Neural progenitor cell (in vitro differentiated cells): Measurements from ENCODE around the gene HIPK2. TPM values are rescaled to one million over a fixed set of nuclear protein-coding genes. Genes with fewer than 3 reads are reported as not detected.

Source experiments
- DNase-seq: peaks from one replicate; pipeline ENCODE4 v3.0.0-alpha.2; 2016; ENCODE audit warnings: low spot score
- H2AFZ ChIP-seq: fragments of 200-600 bp; sonication (generic); replicated peaks from 2 replicates; pipeline ENCODE4 v1.6.1; 2016; ENCODE audit warnings: antibody characterized with exemption
- H3F3A ChIP-seq: fragments of 200-600 bp; sonication (generic); 2 replicates; pipeline ENCODE4 v1.6.1; 2016; ENCODE audit warnings: antibody characterized with exemption, low read depth
- H3K27ac ChIP-seq: fragments of 200-600 bp; sonication (generic); 2 replicates; pipeline ENCODE4 v1.5.1; 2016; ENCODE audit warnings: mild to moderate bottlenecking
- H3K27me3 ChIP-seq: fragments of 200-600 bp; sonication (generic); 2 replicates; pipeline ENCODE4 v1.6.1; 2016; ENCODE audit warnings: mild to moderate bottlenecking, moderate library complexity
- H3K36me3 ChIP-seq: fragments of 200-600 bp; sonication (generic); 2 replicates; pipeline ENCODE4 v1.5.1; 2016
- H3K4me1 ChIP-seq: fragments of 200-600 bp; sonication (generic); 2 replicates; pipeline ENCODE4 v1.6.1; 2016; ENCODE audit warnings: mixed run types
- H3K4me2 ChIP-seq: fragments of 200-600 bp; sonication (generic); 2 replicates; pipeline ENCODE4 v1.6.1; 2016
- H3K4me3 ChIP-seq: fragments of 200-600 bp; sonication (generic); 2 replicates; pipeline ENCODE4 v1.5.1; 2016
- H3K79me2 ChIP-seq: fragments of 200-600 bp; sonication (generic); 2 replicates; pipeline ENCODE4 v1.6.1; 2016; ENCODE audit warnings: low read depth
- H3K9ac ChIP-seq: fragments of 200-600 bp; sonication (generic); 2 replicates; pipeline ENCODE4 v1.6.1; 2016
- H3K9me3 ChIP-seq: fragments of 200-600 bp; sonication (generic); 2 replicates; pipeline ENCODE4 v1.5.1; 2016; ENCODE audit warnings: low read depth
- H4K20me1 ChIP-seq: fragments of 200-600 bp; sonication (generic); 2 replicates; pipeline ENCODE4 v1.6.1; 2016; ENCODE audit warnings: low read depth
- H3K27ac Mint-ChIP-seq: 3 replicates; pipeline ENCODE4 v1.8.0; 2021; ENCODE audit warnings: mixed read lengths
- H3K27me3 Mint-ChIP-seq: 2 replicates; pipeline ENCODE4 v1.8.0; 2022; ENCODE audit warnings: low read depth, mild to moderate bottlenecking, inconsistent platforms, moderate library complexity, mixed read lengths; ENCODE audit not compliant: insufficient read depth
- H3K36me3 Mint-ChIP-seq: 3 replicates; pipeline ENCODE4 v1.8.0; 2021; ENCODE audit warnings: mixed read lengths
- H3K4me1 Mint-ChIP-seq: 3 replicates; pipeline ENCODE4 v1.8.0; 2021; ENCODE audit warnings: mixed read lengths
- H3K4me3 Mint-ChIP-seq: 3 replicates; pipeline ENCODE4 v1.8.0; 2021; ENCODE audit warnings: mild to moderate bottlenecking, moderate library complexity, mixed read lengths
- H3K9me3 Mint-ChIP-seq: 3 replicates; pipeline ENCODE4 v1.8.0; 2020; ENCODE audit warnings: mixed read lengths
- CTCF ChIP-seq: fragments of 200-600 bp; sonication (generic); IDR thresholded peaks from 2 replicates; pipeline ENCODE4 v1.5.1; 2017; ENCODE audit warnings: antibody characterized with exemption, mild to moderate bottlenecking
- EZH2 ChIP-seq: fragments of 200-600 bp; sonication (generic); IDR thresholded peaks from 2 replicates; pipeline ENCODE4 v1.6.1; 2017; ENCODE audit warnings: antibody characterized with exemption, mild to moderate bottlenecking, moderate library complexity
- EZH2phosphoT487 ChIP-seq: fragments of 200-600 bp; sonication (generic); IDR thresholded peaks from 2 replicates; pipeline ENCODE4 v1.6.1; 2017; ENCODE audit warnings: antibody characterized with exemption
- total RNA-seq: library from RNA; depleted of rRNA; stranded (reverse); fragments of >200 nt; gene quantifications from 2 replicates; pipeline ENCODE4 v1.2.3, GENCODE V29; 2015; ENCODE audit warnings: low replicate concordance

Gene HIPK2
- total RNA-seq, 1 donor from 2014 or later: 12.8 TPM

DNA sequence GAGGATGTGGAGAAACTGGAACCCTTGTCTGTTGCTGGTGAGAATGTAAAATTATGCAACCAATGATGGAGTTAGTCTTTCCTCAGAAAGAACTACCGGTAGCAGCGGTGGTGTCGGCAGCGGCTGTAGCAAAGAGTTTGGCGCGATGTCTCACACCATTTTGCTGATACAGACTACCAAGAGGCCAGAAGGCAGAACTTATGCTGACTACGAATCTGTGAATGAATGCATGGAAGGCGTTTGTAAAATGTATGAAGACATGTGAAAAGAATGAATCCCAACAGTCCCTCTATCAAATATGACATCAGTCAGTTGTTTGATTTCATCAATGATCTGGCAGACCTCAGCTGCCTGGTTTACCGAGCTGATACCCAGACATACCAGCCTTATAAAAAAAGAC, 243.7 kb downstream of the HIPK2 start:
- Mint-ChIP-seq H3K9me3 (no peaks in the 10 kb centered on the region), H3K27ac (no peak overlapping the region), H3K4me1 (peaks cover 3% of the 10 kb centered on the region), H3K36me3 (no peaks in the 10 kb centered on the region), H3K27me3 (peaks cover 2% of the 10 kb centered on the region), H3K4me3 (no peak overlapping the region)
- Histone ChIP-seq H2AFZ (no peak overlapping the region), H3K27me3 (no peaks in the 10 kb centered on the region), H3K4me2 (no peak overlapping the region), H3K36me3 (no peaks in the 10 kb centered on the region), H3K4me3 (no peak overlapping the region), H3K79me2 (no peaks in the 10 kb centered on the region), H3K4me1 (peaks cover 4% of the 10 kb centered on the region), H3F3A (no peaks in the 10 kb centered on the region), H3K27ac (no peak overlapping the region), H4K20me1 (no peaks in the 10 kb centered on the region), H3K9me3 (no peaks in the 10 kb centered on the region), H3K9ac (no peak overlapping the region)
- no peak for DNase-seq
- TF ChIP-seq EZH2phosphoT487: no peak
- no peak for TF ChIP-seq EZH2
- no peak for TF ChIP-seq CTCF

DNA sequence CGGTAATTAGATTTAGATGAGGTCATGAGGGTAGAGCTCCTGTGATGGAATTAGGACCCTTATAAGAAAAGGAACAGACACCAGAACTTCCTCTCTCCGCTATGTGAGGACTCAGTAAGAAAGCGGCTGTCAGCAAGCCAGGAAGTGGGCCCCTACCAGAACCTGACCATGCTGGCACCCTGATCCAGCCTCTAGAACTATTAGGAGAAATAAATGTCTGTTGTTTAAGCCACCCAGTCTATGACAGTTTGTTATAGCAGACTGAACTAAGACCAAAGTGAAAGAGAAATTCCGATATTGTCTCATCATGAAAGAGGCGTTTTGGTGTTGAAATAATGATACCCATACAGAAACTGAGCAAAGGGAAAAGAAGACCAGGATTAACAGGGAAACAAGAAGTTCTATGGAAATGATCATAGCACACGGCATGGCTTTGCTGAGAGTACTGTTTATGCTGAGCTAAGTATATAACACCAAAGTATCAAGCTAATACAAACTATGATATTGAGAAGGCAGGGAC, 245.1 kb downstream of the HIPK2 start:
- H3K9ac ChIP-seq: no peak overlapping the region
- H3K27me3 ChIP-seq: peaks cover 4% of the 10 kb centered on the region
- no peaks in the 10 kb centered on the region for H4K20me1 ChIP-seq
- H3K79me2 ChIP-seq: no peaks in the 10 kb centered on the region
- DNase-seq: no peak
- no peaks in the 10 kb centered on the region for H3K36me3 Mint-ChIP-seq
- H3K4me1 ChIP-seq: peaks cover 4% of the 10 kb centered on the region
- no peak overlapping the region for H3K4me3 ChIP-seq
- no peak overlapping the region for H3K4me2 ChIP-seq
- TF ChIP-seq EZH2phosphoT487: no peak
- no peak for TF ChIP-seq EZH2
- no peak for TF ChIP-seq CTCF
- H3K27me3 Mint-ChIP-seq: peaks cover 2% of the 10 kb centered on the region
- no peaks in the 10 kb centered on the region for H3K36me3 ChIP-seq
- H3K4me3 Mint-ChIP-seq: no peak overlapping the region
- H3K9me3 ChIP-seq: no peaks in the 10 kb centered on the region
- no peak overlapping the region for H3K27ac Mint-ChIP-seq
- no peak overlapping the region for H2AFZ ChIP-seq
- no peaks in the 10 kb centered on the region for H3F3A ChIP-seq
- peaks cover 3% of the 10 kb centered on the region for H3K4me1 Mint-ChIP-seq
- no peak overlapping the region for H3K27ac ChIP-seq
- no peaks in the 10 kb centered on the region for H3K9me3 Mint-ChIP-seq

DNA sequence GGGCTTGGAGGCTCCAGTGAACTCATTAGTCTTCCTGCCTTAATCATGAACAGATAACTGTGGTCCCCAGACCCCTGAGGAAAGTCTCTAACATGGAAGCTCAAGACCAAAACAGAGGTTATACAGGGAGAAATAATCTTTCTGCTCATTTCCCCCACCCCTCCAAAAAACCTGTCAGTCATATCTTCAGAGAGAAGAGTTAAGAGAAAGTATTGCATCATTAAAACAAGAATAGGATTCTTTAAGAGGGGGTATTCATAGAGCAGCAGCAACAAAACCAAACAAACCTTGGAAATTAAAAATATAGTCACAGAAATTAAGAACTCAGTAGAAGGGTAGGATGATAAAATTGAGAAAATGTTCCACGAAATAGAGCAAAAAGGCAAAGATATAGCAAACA, 246.7 kb downstream of the HIPK2 start:
- no peaks in the 10 kb centered on the region for H3K36me3 Mint-ChIP-seq
- no peak for DNase-seq
- Histone ChIP-seq H3F3A (no peaks in the 10 kb centered on the region), H3K4me1 (peaks cover 4% of the 10 kb centered on the region), H3K27ac (no peak overlapping the region), H3K27me3 (peaks cover 15% of the 10 kb centered on the region), H3K4me2 (no peak overlapping the region), H3K79me2 (no peaks in the 10 kb centered on the region), H3K9ac (no peak overlapping the region), H3K36me3 (no peaks in the 10 kb centered on the region), H3K9me3 (no peaks in the 10 kb centered on the region), H3K4me3 (no peak overlapping the region), H4K20me1 (no peaks in the 10 kb centered on the region), H2AFZ (no peak overlapping the region)
- no peak for TF ChIP-seq CTCF
- no peak for TF ChIP-seq EZH2
- TF ChIP-seq EZH2phosphoT487: no peak
- peak overlapping the region; percentile 26 for H3K27ac Mint-ChIP-seq
- no peaks in the 10 kb centered on the region for H3K9me3 Mint-ChIP-seq
- H3K27me3 Mint-ChIP-seq: peaks cover 4% of the 10 kb centered on the region
- no peaks in the 10 kb centered on the region for H3K4me1 Mint-ChIP-seq
- no peak overlapping the region for H3K4me3 Mint-ChIP-seq
